Chondrocyte (in vitro differentiated cells): Measurements from ENCODE around the gene CMSS1. TPM values are rescaled to one million over a fixed set of nuclear protein-coding genes. Genes with fewer than 3 reads are reported as not detected.
A peak's percentile ranks its signal among the peaks of the same experiment; 100 is the strongest.

Experiments
- DNase-seq: peaks from one replicate; pipeline ENCODE4 v3.0.0; 2021; ENCODE audit warnings: mixed read lengths, low spot score
- H3K27ac Mint-ChIP-seq: one replicate; pipeline ENCODE4 v1.8.0; 2021; ENCODE audit warnings: mild to moderate bottlenecking, moderate library complexity, mixed read lengths; ENCODE audit not compliant: unreplicated experiment
- H3K27me3 Mint-ChIP-seq: 2 replicates; pipeline ENCODE4 v1.8.0; 2021; ENCODE audit warnings: low read depth, mixed read lengths
- H3K36me3 Mint-ChIP-seq: 2 replicates; pipeline ENCODE4 v1.8.0; 2021; ENCODE audit warnings: low read depth, mixed read lengths
- H3K4me1 Mint-ChIP-seq: 2 replicates; pipeline ENCODE4 v1.8.0; 2021; ENCODE audit warnings: low read depth, mild to moderate bottlenecking, mixed read lengths
- H3K4me3 Mint-ChIP-seq: one replicate; pipeline ENCODE4 v1.8.0; 2021; ENCODE audit warnings: mild to moderate bottlenecking, moderate library complexity, mixed read lengths; ENCODE audit not compliant: unreplicated experiment
- H3K9me3 Mint-ChIP-seq: 2 replicates; pipeline ENCODE4 v1.8.0; 2021; ENCODE audit warnings: low read depth, mixed read lengths
- total RNA-seq: library from RNA; stranded (reverse); gene quantifications from 3 replicates; pipeline ENCODE4 v1.2.1, GENCODE V29; 2021
- TF ChIP-seq, protein P1 (sequence below): fragments of 200-600 bp; sonication (generic); IDR thresholded peaks from 2 replicates; pipeline ENCODE4 v1.5.0; 2021; ENCODE audit warnings: antibody characterized with exemption, mild to moderate bottlenecking, moderate library complexity

Gene CMSS1
- total RNA-seq, 1 donor from 2014 or later, result 19.5 TPM

DNA sequence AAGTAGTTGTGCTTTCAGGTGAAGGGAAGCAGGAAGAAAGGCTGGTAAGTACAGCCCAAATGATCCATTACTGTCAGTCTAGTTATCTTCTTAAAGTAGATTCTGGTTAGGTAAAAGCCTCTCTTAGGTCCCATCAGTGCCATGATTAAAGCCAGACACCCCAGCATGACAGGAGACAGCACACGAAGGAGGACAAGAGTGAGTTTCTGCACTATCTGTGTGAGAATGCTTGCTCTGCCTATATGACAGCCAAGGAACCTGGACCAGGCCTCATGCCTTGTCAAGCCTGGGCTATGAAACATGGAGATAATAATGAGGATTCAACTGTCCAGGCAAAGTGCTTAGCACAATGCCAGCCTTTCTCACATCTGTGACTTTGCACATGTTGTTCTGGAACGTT, 310.1 kb downstream of the CMSS1 start:
- Mint-ChIP-seq H3K27me3 (no peaks in the 10 kb centered on the region), H3K27ac (no peak overlapping the region), H3K36me3 (no peaks in the 10 kb centered on the region), H3K9me3 (no peaks in the 10 kb centered on the region), H3K4me1 (peaks cover 27% of the 10 kb centered on the region), H3K4me3 (no peak overlapping the region)
- no peak for DNase-seq
- TF ChIP-seq, protein P1, sequence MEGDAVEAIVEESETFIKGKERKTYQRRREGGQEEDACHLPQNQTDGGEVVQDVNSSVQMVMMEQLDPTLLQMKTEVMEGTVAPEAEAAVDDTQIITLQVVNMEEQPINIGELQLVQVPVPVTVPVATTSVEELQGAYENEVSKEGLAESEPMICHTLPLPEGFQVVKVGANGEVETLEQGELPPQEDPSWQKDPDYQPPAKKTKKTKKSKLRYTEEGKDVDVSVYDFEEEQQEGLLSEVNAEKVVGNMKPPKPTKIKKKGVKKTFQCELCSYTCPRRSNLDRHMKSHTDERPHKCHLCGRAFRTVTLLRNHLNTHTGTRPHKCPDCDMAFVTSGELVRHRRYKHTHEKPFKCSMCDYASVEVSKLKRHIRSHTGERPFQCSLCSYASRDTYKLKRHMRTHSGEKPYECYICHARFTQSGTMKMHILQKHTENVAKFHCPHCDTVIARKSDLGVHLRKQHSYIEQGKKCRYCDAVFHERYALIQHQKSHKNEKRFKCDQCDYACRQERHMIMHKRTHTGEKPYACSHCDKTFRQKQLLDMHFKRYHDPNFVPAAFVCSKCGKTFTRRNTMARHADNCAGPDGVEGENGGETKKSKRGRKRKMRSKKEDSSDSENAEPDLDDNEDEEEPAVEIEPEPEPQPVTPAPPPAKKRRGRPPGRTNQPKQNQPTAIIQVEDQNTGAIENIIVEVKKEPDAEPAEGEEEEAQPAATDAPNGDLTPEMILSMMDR, result no peak

DNA sequence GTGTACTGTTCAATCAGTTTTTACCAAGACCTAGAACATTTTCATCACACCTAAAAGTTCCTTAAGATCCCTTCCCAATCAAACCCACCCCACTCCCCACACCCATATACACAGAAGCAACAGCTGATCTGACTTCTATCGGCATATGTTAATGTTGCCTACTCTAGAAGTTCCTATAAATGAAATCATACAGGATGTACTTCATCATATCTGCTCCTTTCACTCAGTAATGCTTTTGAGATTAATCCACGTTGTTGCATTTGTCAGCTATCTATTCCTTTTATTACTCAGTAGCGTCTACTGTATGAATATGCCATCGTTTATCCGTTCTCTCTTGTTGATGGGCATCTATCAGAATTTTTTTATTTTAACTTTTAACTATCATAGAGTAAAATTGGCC, 310.9 kb downstream of the CMSS1 start:
- Mint-ChIP-seq H3K27ac (no peak overlapping the region), H3K9me3 (no peaks in the 10 kb centered on the region), H3K36me3 (no peaks in the 10 kb centered on the region), H3K27me3 (no peaks in the 10 kb centered on the region), H3K4me3 (no peak overlapping the region), H3K4me1 (peaks cover 25% of the 10 kb centered on the region)
- no peak for DNase-seq
- TF ChIP-seq, protein P1, result no peak

DNA sequence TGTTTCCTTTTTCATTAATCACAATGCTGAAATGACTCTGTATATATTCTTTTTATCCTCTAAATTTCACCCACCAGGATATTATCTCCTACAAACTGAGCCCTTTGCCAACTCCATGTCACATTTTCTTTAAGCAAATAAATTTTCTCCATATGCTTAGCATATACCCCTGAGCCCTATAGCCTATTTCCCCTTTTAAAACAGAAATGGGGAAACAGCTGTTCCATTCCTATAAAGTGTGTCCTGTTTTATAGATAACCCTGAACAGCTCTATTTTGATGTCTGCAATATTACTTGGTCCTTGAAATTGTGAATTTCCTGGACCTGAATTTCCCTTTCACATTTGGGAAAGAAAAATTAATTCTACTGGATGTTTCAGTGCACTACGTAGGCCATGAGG, 312.3 kb downstream of the CMSS1 start:
- TF ChIP-seq, protein P1, result no peak
- Mint-ChIP-seq H3K4me3 (no peak overlapping the region), H3K27me3 (no peaks in the 10 kb centered on the region), H3K36me3 (no peaks in the 10 kb centered on the region), H3K9me3 (no peaks in the 10 kb centered on the region), H3K27ac (no peak overlapping the region), H3K4me1 (peaks cover 13% of the 10 kb centered on the region)
- DNase-seq, result no peak

DNA sequence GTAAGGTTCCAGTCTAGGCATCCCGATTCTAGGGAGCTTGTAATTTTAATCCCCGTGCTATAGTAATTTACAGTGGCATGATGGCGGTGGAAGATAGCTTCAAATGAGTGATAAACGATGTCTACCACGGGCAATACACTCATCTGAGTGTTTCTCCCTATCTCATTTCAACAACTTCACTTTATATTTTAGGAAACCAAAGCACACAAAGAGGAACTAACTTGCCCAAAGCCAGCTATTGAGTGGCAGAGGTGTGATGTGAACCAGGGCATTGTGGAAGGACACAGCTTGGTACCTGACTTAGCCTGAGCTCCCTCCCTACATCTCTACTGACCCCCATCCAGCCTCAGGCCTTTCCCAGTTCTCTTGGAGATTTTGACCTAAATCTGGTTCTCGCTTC, 313.6 kb downstream of the CMSS1 start:
- TF ChIP-seq, protein P1, result no peak
- Mint-ChIP-seq H3K4me1 (peaks cover 6% of the 10 kb centered on the region), H3K36me3 (no peaks in the 10 kb centered on the region), H3K4me3 (no peak overlapping the region), H3K27ac (no peak overlapping the region), H3K9me3 (no peaks in the 10 kb centered on the region), H3K27me3 (no peaks in the 10 kb centered on the region)
- no peak for DNase-seq

DNA sequence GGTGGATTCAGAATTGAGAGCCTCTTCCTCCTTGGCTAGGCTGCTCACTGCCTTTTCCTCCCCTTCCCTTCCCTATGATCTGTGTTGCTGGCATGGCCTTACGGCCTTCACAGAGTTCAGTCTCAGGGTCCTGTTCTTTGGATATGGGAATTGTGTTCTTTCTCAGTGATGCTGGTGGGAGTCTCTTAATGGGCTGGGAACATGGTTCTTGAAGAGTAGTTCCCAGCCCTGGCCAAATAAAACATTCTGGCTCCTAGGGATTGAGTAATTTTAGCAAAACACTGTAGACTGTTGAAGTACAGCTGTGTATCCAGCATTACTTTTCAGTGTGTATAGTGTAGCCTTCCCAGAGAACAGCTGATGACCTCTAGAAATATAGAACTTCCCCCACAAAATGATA, 319.3 kb downstream of the CMSS1 start:
- Mint-ChIP-seq H3K27me3 (no peaks in the 10 kb centered on the region), H3K36me3 (no peaks in the 10 kb centered on the region), H3K4me3 (no peak overlapping the region), H3K27ac (peak overlapping the region; percentile 75), H3K9me3 (no peaks in the 10 kb centered on the region), H3K4me1 (peaks cover 22% of the 10 kb centered on the region)
- no peak for DNase-seq
- TF ChIP-seq, protein P1, result no peak
